ENCODE measurements around the gene AFF3.

Gene AFF3

GRCh38 chr2:99816908-99817307, 325.5 kb downstream of the AFF3 start:
- in situ Hi-C loops (cut with HindIII; ENCODE audit: low pct_ligation_motif_present, low pct_unique_long_range_greater_than_20kb, low sequenced_read_pairs), result no loop called here
- DNase-seq, result no peak

GRCh38 chr2:99812426-99812825, 330.0 kb downstream of the AFF3 start:
- no peak for DNase-seq
- in situ Hi-C loops (cut with HindIII; ENCODE audit: low pct_ligation_motif_present, low pct_unique_long_range_greater_than_20kb, low sequenced_read_pairs), result no loop called here

GRCh38 chr2:99811544-99811943, 330.8 kb downstream of the AFF3 start:
- in situ Hi-C loops (cut with HindIII; ENCODE audit: low pct_ligation_motif_present, low pct_unique_long_range_greater_than_20kb, low sequenced_read_pairs), result no loop called here
- DNase-seq, result peak; percentile 73

- in situ Hi-C loops (cut with HindIII; ENCODE audit: low pct_ligation_motif_present, low pct_unique_long_range_greater_than_20kb, low sequenced_read_pairs), result no loop called here
- DNase-seq, result no peak
Measured at GRCh38 chr2:99810225-99810624, 332.2 kb downstream of the AFF3 start.

GRCh38 chr2:99809259-99809900, 333.0 kb downstream of the AFF3 start:
- in situ Hi-C loops (cut with HindIII; ENCODE audit: low pct_ligation_motif_present, low pct_unique_long_range_greater_than_20kb, low sequenced_read_pairs), result no loop called here
- no peak for DNase-seq

GRCh38 chr2:99808361-99809200, 333.8 kb downstream of the AFF3 start:
- DNase-seq, result no peak
- in situ Hi-C loops (cut with HindIII; ENCODE audit: low pct_ligation_motif_present, low pct_unique_long_range_greater_than_20kb, low sequenced_read_pairs), result no loop called here

- DNase-seq, result peak; percentile 39
- in situ Hi-C loops (cut with HindIII; ENCODE audit: low pct_ligation_motif_present, low pct_unique_long_range_greater_than_20kb, low sequenced_read_pairs), result no loop called here
Measured at GRCh38 chr2:99806758-99807157, 335.6 kb downstream of the AFF3 start.

GRCh38 chr2:99805930-99806476, 336.4 kb downstream of the AFF3 start:
- in situ Hi-C loops (cut with HindIII; ENCODE audit: low pct_ligation_motif_present, low pct_unique_long_range_greater_than_20kb, low sequenced_read_pairs), result no loop called here
- DNase-seq, result no peak

GRCh38 chr2:99803846-99804245, 338.5 kb downstream of the AFF3 start:
- in situ Hi-C loops (cut with HindIII; ENCODE audit: low pct_ligation_motif_present, low pct_unique_long_range_greater_than_20kb, low sequenced_read_pairs), result no loop called here
- no peak for DNase-seq

GRCh38 chr2:99802734-99803133, 339.7 kb downstream of the AFF3 start:
- in situ Hi-C loops (cut with HindIII; ENCODE audit: low pct_ligation_motif_present, low pct_unique_long_range_greater_than_20kb, low sequenced_read_pairs), result no loop called here
- DNase-seq, result no peak

GRCh38 chr2:99801327-99801901, 341.0 kb downstream of the AFF3 start:
- in situ Hi-C loops (cut with HindIII; ENCODE audit: low pct_ligation_motif_present, low pct_unique_long_range_greater_than_20kb, low sequenced_read_pairs), result no loop called here

GRCh38 chr2:99797475-99797874, 344.9 kb downstream of the AFF3 start:
- DNase-seq, result no peak
- in situ Hi-C loops (cut with HindIII; ENCODE audit: low pct_ligation_motif_present, low pct_unique_long_range_greater_than_20kb, low sequenced_read_pairs), result no loop called here

More at GRCh38 chr2:99801327-99801901, 341.0 kb downstream of the AFF3 start:
- DNase-seq, result no peak

- no peak for DNase-seq
- in situ Hi-C loops (cut with HindIII; ENCODE audit: low pct_ligation_motif_present, low pct_unique_long_range_greater_than_20kb, low sequenced_read_pairs), result no loop called here
Measured at GRCh38 chr2:99794414-99794813, 348.0 kb downstream of the AFF3 start.

- DNase-seq, result no peak
- in situ Hi-C loops (cut with HindIII; ENCODE audit: low pct_ligation_motif_present, low pct_unique_long_range_greater_than_20kb, low sequenced_read_pairs), result no loop called here
Measured at GRCh38 chr2:99793022-99793421, 349.4 kb downstream of the AFF3 start.

- in situ Hi-C loops (cut with HindIII; ENCODE audit: low pct_ligation_motif_present, low pct_unique_long_range_greater_than_20kb, low sequenced_read_pairs), result no loop called here
- no peak for DNase-seq
Measured at GRCh38 chr2:99789849-99790248, 352.5 kb downstream of the AFF3 start.

GRCh38 chr2:99787769-99788382, 354.5 kb downstream of the AFF3 start:
- no peak for DNase-seq
- in situ Hi-C loops (cut with HindIII; ENCODE audit: low pct_ligation_motif_present, low pct_unique_long_range_greater_than_20kb, low sequenced_read_pairs), result no loop called here

GRCh38 chr2:99786636-99787390, 355.6 kb downstream of the AFF3 start:
- in situ Hi-C loops (cut with HindIII; ENCODE audit: low pct_ligation_motif_present, low pct_unique_long_range_greater_than_20kb, low sequenced_read_pairs), result no loop called here
- DNase-seq, result no peak

GRCh38 chr2:99784946-99785345, 357.4 kb downstream of the AFF3 start:
- in situ Hi-C loops (cut with HindIII; ENCODE audit: low pct_ligation_motif_present, low pct_unique_long_range_greater_than_20kb, low sequenced_read_pairs), result no loop called here
- no peak for DNase-seq

Data from ACHN (cell line).